Measurements from ENCODE around the gene NDUFB7.
"Not testable (repeated sequence)": the region's sequence is repeated elsewhere in the genome, so short reads cannot be mapped to it uniquely, and the experiment has no call there.

Gene NDUFB7

GRCh38 chr19:14571695-14572490, at the start of gene NDUFB7:
Gene NDUFB7, minus strand, starts transcription at chr19:14572066. Its CDS starts 66 bp downstream, at chr19:14572000.
- no peak for FAIRE-seq

- no peak for FAIRE-seq
Observed at GRCh38 chr19:14619404-14619803, 47.5 kb upstream of the NDUFB7 start.

- FAIRE-seq, result no peak
Observed at GRCh38 chr19:14616407-14616806, 44.5 kb upstream of the NDUFB7 start.

- no peak for FAIRE-seq
Observed at GRCh38 chr19:14615623-14616022, 43.8 kb upstream of the NDUFB7 start.

- FAIRE-seq, result no peak
Observed at GRCh38 chr19:14614099-14614412, 42.2 kb upstream of the NDUFB7 start.

GRCh38 chr19:14613399-14614098, 41.7 kb upstream of the NDUFB7 start:
- FAIRE-seq, result not testable (repeated sequence)

GRCh38 chr19:14612657-14613056, 40.8 kb upstream of the NDUFB7 start:
- FAIRE-seq, result no peak

- FAIRE-seq, result not testable (repeated sequence)
Observed at GRCh38 chr19:14612242-14612641, 40.4 kb upstream of the NDUFB7 start.

- FAIRE-seq, result no peak
Observed at GRCh38 chr19:14611051-14611450, 39.2 kb upstream of the NDUFB7 start.

GRCh38 chr19:14606627-14607026, 34.8 kb upstream of the NDUFB7 start:
- FAIRE-seq, result no peak

GRCh38 chr19:14603990-14604387, 32.1 kb upstream of the NDUFB7 start:
- no peak for FAIRE-seq

GRCh38 chr19:14599548-14600147, 27.8 kb upstream of the NDUFB7 start:
- no peak for FAIRE-seq

- no peak for FAIRE-seq
Observed at GRCh38 chr19:14595558-14595957, 23.7 kb upstream of the NDUFB7 start.

GRCh38 chr19:14589433-14589832, 17.6 kb upstream of the NDUFB7 start:
- not testable (repeated sequence) for FAIRE-seq

GRCh38 chr19:14585187-14585586, 13.3 kb upstream of the NDUFB7 start:
- FAIRE-seq, result not testable (repeated sequence)

- FAIRE-seq, result not testable (repeated sequence)
Observed at GRCh38 chr19:14584372-14584771, 12.5 kb upstream of the NDUFB7 start.

- no peak for FAIRE-seq
Observed at GRCh38 chr19:14582894-14583340, 11.1 kb upstream of the NDUFB7 start, which contains the start of gene CLEC17A. Gene CLEC17A, plus strand, starts transcription at chr19:14583084. Its CDS starts 77 bp downstream, at chr19:14583161.

- no peak for FAIRE-seq
Observed at GRCh38 chr19:14580623-14581237, 8.9 kb upstream of the NDUFB7 start.

- no peak for FAIRE-seq
Observed at GRCh38 chr19:14577885-14578427, 6.1 kb upstream of the NDUFB7 start.

- FAIRE-seq, result no peak
Observed at GRCh38 chr19:14577264-14577663, 5.4 kb upstream of the NDUFB7 start.

GRCh38 chr19:14576363-14576762, 4.5 kb upstream of the NDUFB7 start:
- FAIRE-seq, result no peak

GRCh38 chr19:14575428-14575980, 3.6 kb upstream of the NDUFB7 start:
- FAIRE-seq, result no peak

Data from islet of Langerhans (tissue), 1 donor.